Measurements from ENCODE around the gene MELK.

MELK gene

DNA sequence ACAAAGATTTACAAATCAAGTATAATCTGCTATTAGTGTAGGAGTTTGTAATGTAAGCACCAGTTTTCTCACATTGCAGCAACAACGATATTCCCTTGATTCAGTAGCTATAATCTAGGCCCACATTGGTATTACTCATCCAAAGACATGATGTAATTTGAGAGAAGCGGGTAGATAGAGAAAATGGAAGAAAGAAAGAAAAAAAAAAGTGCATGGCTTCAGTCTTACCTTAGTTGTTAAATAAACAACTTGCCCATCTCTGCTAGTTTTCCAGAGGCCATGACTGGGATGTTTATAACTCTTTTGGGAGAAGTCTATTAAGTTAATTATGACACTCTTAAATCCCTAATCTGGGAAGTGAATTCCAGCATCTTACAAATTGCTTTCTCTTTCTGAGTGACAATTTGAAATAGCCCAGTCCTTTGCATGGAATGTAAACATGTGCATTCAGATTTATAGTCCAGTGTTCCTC lies 2.8 kb downstream of the MELK start:
- DNase-seq = no peak
- intact Hi-C loops (cut with DNase I) = no loop called here

DNA sequence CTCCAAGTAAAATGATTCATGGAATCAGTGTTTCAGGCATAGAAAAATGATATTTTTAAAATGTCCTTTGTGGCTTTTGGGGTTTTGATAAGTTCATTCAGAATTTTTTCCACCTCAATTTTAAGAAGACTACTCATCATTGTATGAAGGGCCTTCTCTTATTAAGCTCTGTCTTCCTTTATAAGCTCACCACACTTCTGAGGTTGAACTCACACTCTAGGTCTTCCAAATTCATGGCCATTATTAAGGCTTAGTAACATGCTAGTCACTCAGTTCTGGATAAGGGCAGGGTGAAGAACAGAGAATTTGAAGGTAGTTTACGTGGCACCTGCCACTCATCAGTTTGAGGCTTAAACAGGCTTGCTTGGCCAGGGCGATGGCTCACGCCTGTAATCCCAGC lies 4.2 kb downstream of the MELK start:
- DNase-seq = no peak
- intact Hi-C loops (cut with DNase I) = no loop called here

DNA sequence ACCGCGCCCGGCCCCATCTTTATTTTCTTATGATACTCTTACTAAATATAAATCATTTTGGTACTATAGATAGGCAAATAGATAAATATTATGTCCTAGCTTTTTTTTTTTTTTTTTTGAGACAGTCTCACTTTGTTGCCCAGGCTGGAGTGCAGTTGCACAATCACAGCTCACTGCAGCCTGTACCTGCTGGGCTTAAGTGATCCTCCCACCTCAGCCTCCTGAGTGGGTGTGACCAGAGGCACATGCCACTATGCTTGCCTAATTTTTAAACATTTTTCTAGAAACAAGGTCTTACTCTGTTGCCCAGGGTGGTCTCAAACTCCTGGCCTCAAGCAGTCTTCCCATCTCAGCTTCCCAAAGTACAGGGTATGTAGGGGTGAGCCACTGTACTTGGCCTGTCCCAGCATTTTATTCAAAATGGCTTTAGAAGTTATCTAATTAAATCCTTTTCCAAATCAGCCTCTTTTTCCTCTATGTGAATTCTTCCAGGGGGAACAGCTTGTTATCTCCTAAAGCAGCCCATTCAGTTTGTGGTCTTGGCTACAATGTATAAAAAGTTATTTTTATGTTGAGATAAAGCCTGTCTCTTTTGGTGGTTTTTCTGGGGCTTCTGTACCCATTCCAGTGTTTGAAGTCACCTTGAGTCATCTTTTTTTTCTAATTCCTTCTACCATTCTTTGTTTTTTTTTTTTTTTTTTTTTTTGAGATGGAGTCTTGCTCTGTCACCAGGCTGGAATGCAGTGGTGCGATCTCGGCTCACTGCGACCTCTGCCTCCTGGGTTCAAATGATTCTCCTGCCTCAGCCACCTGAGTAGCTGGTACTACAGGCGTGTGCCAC lies 12.1 kb downstream of the MELK start:
- intact Hi-C loops (cut with DNase I) = no loop called here
- peak in 1 of 10 donors; percentile 0 for DNase-seq

DNA sequence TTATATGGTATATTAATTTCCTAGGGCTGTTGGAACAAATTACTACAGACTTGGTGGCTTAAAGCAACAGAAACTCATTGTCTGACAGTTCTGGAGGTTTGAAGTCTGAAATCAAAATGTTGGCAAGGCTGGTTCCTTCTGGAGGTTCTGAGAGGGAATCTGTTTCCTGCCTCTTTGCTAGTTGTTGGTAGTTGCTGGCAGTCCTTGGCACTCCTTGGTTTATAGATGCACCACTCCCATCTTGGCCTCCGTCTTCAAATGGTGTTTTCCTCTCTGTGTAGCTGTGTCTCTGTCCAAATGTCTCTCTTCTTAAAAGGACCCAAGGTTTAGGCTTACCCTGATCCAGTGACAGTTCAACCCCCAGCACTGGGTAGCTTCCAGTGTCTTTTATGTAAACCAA lies 17.5 kb downstream of the MELK start:
- intact Hi-C loops (cut with DNase I) = no loop called here
- DNase-seq = no peak

- DNase-seq = no peak
- intact Hi-C loops (cut with DNase I) = no loop called here
Measured at GRCh38 chr9:36592801-36593583, 20.3 kb downstream of the MELK start.

GRCh38 chr9:36594213-36594612 lies 21.5 kb downstream of the MELK start:
- intact Hi-C loops (cut with DNase I) = no loop called here
- DNase-seq = no peak

DNA sequence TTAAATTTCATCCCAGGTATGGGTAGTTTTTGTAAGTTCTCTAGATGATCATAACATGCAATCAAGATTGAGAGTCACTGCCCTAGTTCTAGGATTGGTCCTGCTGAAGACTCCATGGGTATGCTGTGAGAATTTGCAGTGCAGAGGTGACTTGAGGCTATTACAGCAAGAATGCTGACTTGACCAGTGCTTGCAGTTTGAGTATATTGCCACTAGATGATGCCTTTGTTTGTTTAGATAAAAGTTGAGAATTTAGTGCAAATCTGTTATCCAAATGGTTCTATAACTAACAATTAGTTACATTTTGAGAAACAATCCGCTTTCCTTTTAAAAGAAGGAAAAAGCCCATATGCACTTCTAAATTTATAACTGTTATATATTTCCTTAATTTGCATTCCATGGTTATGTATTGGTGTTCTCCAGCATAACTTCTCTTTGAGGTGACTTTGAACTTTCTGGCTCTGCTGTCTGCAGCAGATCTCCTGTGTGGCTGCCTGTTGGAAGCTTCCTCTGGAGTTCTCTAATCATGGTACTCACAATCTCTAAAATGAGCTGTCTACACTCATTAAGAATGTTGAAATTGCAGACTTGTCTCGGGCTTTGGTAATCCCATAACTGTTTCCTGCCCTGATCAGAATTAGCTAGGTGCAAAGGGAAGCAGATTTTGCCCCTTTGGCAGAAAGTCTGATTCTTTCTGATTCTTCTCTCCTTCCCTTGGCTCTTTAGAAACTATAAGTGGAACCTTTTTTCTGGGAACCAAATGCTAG lies 24.9 kb downstream of the MELK start:
- DNase-seq = no peak

DNA sequence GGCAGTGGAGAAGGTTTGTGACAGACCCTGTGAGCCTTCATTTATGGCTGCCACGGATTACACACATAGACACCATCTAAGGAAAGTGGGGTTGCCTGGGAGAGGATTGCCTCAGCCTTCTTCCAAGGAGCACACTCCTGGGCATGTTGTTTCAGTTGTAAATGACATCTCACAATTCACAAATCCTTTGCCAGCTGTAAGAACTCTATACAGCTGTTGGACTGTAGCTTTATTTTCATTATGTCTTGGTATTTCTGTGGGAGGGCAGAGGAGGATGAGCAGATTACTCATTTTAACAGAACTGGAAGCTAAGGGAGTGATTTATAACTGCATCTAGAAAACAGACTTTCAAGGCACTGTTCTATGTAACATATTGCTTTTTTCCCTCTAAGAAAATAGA lies 25.6 kb downstream of the MELK start:
- DNase-seq = no peak
- intact Hi-C loops (cut with DNase I) = no loop called here

More for the DNA sequence above, 24.9 kb downstream of the MELK start:
- intact Hi-C loops (cut with DNase I) = no loop called here

DNA sequence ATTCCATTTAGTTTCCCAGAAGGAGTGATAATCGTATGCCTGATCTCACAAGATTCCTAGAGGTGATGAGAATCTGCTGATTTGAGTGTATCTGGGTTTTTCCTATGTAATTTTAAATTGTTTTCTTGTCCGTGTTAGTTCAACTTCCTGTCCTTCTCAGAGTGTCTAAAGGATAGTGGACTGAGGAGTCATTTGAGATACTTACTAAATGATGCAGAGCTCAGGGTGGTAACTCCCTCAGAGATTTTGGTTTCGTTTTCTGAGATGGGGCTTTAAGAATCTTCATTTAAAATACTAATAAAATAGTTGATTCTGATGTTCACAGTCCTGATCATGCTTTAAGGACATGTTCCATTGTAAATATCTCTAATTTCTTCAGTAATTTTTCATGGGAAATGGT lies 30.3 kb downstream of the MELK start:
- DNase-seq = no peak
- intact Hi-C loops (cut with DNase I) = no loop called here

- intact Hi-C loops (cut with DNase I) = no loop called here
- no peak for DNase-seq
Measured at GRCh38 chr9:36609306-36609705, 36.6 kb downstream of the MELK start.

GRCh38 chr9:36622121-36622520 lies 49.4 kb downstream of the MELK start:
- intact Hi-C loops (cut with DNase I) = no loop called here
- DNase-seq = no peak

DNA sequence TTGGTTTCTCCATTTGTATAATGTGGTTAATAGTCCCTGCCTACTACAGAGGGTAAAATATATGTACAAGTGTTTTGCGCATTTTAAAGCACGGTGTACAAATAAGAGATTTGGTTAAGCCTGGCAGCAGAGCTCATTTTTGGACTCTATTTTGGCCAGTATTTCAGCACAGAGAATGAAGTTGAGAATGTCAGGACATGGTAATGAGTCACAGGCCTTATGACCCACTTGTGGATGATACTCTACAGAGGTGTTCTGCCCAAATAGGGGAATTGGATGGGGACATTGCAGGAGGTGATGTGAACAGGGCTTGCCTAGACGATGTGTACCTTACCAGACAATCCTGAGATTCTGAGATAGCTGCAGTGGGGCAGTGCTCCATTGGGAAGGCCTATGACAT lies 50.6 kb downstream of the MELK start:
- DNase-seq = no peak
- intact Hi-C loops (cut with DNase I) = no loop called here

- DNase-seq = peak in 9 of 10 donors; percentile 8 to 85 (median 42)
- intact Hi-C loops (cut with DNase I) = no loop called here
Measured at GRCh38 chr9:36625006-36625615, 52.4 kb downstream of the MELK start.

DNA sequence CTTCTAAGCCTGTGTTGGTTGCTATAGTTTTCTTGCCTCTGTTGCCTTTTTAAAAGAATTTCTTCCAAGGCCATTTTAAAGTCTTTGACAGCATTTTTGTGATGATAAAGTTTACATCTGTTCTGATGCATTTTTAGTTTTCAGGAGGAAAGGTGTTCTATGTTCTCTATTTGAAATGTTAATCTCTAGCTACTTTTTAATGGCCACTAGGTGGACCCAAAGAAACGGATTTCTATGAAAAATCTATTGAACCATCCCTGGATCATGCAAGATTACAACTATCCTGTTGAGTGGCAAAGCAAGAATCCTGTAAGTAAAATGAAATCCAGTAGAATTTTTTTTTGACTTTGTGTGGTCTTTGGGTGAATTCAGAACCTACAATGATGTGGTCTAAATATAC lies 60.2 kb downstream of the MELK start:
- intact Hi-C loops (cut with DNase I) = loop anchor here (10.0 kb wide), 2 partner anchors 92 to 242 kb away; no protein-coding TSS in a partner anchor

GRCh38 chr9:36637491-36638270 lies 65.0 kb downstream of the MELK start:
- peak in 1 of 10 donors; percentile 16 for DNase-seq
- intact Hi-C loops (cut with DNase I) = loop anchor here (10.0 kb wide), 2 partner anchors 87 to 237 kb away; no protein-coding TSS in a partner anchor

More for the DNA sequence above, 60.2 kb downstream of the MELK start:
- DNase-seq = no peak

DNA sequence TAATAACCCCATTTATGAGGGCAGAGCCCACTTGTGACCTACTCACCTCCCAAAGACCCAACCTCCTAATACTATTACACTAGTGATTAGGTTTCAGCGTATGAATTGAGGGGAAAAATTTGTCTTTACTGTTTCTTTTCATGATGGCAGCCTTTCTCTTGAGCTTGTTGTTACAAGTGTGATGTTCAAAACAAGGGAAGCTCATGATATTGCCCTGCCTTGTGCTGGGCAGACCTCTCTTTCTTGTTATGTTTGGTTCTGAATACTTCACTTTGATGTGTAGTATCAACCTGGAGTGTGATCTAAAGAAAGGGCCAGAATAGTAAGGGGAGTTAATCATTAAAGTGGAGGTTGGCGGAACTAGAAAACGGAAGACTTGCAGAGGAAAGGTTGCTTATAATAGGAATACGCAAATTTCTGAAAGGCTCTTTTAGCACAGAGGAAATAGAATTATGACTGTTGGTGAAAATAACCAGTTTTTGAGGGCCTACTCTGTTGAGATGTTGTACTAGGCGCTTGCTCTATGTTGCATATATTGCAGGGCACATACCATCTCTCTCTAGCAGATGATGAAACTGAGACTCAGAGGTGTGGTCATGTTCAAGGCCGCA lies 68.2 kb downstream of the MELK start:
- DNase-seq = no peak
- intact Hi-C loops (cut with DNase I) = no loop called here

GRCh38 chr9:36642817-36643216 lies 70.1 kb downstream of the MELK start:
- intact Hi-C loops (cut with DNase I) = no loop called here
- DNase-seq = no peak

DNA sequence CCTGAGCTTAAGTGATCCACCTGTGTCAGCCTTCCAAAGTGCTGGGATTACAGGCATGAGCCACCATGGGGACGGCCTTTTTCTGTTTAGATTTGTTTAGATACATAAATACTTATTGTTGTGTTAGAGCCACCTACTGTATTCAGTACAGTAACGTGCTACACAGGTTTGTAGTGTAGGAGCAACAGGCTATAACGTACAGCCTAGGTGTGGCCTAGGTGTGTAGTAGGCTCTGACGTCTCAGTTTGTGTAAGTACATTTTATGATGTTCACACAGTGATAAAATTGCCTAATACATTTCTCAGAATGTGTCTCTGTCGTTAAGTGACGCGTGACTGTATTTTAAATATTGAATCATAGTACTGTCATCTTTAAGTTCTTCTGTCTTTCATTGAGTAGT lies 84.1 kb downstream of the MELK start:
- intact Hi-C loops (cut with DNase I) = no loop called here
- DNase-seq = no peak

- no peak for DNase-seq
- intact Hi-C loops (cut with DNase I) = no loop called here
Measured at GRCh38 chr9:36659500-36659899, 86.8 kb downstream of the MELK start.
